ACHN (cell line): ENCODE results near the gene NUCKS1.

Source experiments
- DNase-seq: peaks from one replicate; pipeline ENCODE4 v3.0.0-alpha.2; 2015
- in situ Hi-C: cut with HindIII; loops from 2 replicates; pipeline ENCODE4 v1.10.0; 2017; ENCODE audit warnings: low sequenced_read_pairs, low pct_ligation_motif_present, low pct_unique_long_range_greater_than_20kb

The NUCKS1 gene

GRCh38 chr1:205750138-205751035 is at the start of gene NUCKS1:
Gene NUCKS1 (minus strand): TSS chr1:205750182. CDS start chr1:205749973, 209 bp downstream.
- in situ Hi-C loops = no loop called here
- DNase-seq = peak; percentile 99

- in situ Hi-C loops = no loop called here
- DNase-seq = no peak
These were observed 48.6 kb upstream of the NUCKS1 start for GRCh38 chr1:205798577-205798976.

GRCh38 chr1:205797168-205797567 is 47.2 kb upstream of the NUCKS1 start:
- DNase-seq = no peak
- in situ Hi-C loops = no loop called here

GRCh38 chr1:205794011-205794730 is 44.2 kb upstream of the NUCKS1 start:
- in situ Hi-C loops = no loop called here
- DNase-seq = no peak

GRCh38 chr1:205792961-205793673 is 43.1 kb upstream of the NUCKS1 start:
- in situ Hi-C loops = no loop called here
- DNase-seq = no peak

GRCh38 chr1:205792481-205792881 is 42.5 kb upstream of the NUCKS1 start:
- in situ Hi-C loops = no loop called here
- DNase-seq = no peak

GRCh38 chr1:205791568-205792180 is 41.7 kb upstream of the NUCKS1 start:
- in situ Hi-C loops = no loop called here
- peak; percentile 65 for DNase-seq

GRCh38 chr1:205787287-205787916 is 37.4 kb upstream of the NUCKS1 start:
- no peak for DNase-seq
- in situ Hi-C loops = no loop called here

- in situ Hi-C loops = no loop called here
- DNase-seq = no peak
These were observed 36.6 kb upstream of the NUCKS1 start for GRCh38 chr1:205786601-205787000.

- in situ Hi-C loops = no loop called here
These were observed 35.5 kb upstream of the NUCKS1 start for GRCh38 chr1:205785446-205785845.

GRCh38 chr1:205783904-205784303 is 33.9 kb upstream of the NUCKS1 start:
- in situ Hi-C loops = no loop called here
- DNase-seq = peak; percentile 92

More at GRCh38 chr1:205785446-205785845, 35.5 kb upstream of the NUCKS1 start:
- no peak for DNase-seq

GRCh38 chr1:205783433-205783795 is 33.4 kb upstream of the NUCKS1 start:
- in situ Hi-C loops = no loop called here
- no peak for DNase-seq

GRCh38 chr1:205782627-205783432 is 32.8 kb upstream of the NUCKS1 start:
- in situ Hi-C loops = no loop called here
- DNase-seq = peak; percentile 54

- in situ Hi-C loops = no loop called here
These were observed 30.4 kb upstream of the NUCKS1 start for GRCh38 chr1:205780335-205780734.

GRCh38 chr1:205777994-205778393 is 28.0 kb upstream of the NUCKS1 start:
- DNase-seq = no peak
- in situ Hi-C loops = no loop called here

More at GRCh38 chr1:205780335-205780734, 30.4 kb upstream of the NUCKS1 start:
- no peak for DNase-seq

GRCh38 chr1:205775717-205776056 is 25.7 kb upstream of the NUCKS1 start:
- peak; percentile 18 for DNase-seq
- in situ Hi-C loops = no loop called here

GRCh38 chr1:205775015-205775716 is 25.2 kb upstream of the NUCKS1 start, which contains the start of gene RAB29:
Gene RAB29 (minus strand): TSS chr1:205775482. CDS start chr1:205774956, 526 bp downstream.
- DNase-seq = peak; percentile 82
- in situ Hi-C loops = no loop called here
